Heart left ventricle (tissue), 16 donors: ENCODE data around the gene SSU72. TPM values are rescaled to one million over a fixed set of nuclear protein-coding genes. Genes with fewer than 3 reads are reported as not detected.

Source experiments
- ATAC-seq, 4 donors: fragments of 200-7000 bp; cut with Tn5 transposase; one replicate each; pipeline ENCODE4 v1.9.1; 2020 to 2022; ENCODE audit warnings: moderate library complexity in 4 of 4, mild to moderate bottlenecking in 3 of 4, moderate number of reproducible peaks in 1 of 4
- DNase-seq, 5 donors: peaks; one replicate each; pipeline ENCODE4 v3.0.0-alpha.2; 2020
- H3K27ac ChIP-seq, 12 donors: fragments of 200-600 bp; sonication (generic) in 4 of 12; one replicate each; pipeline versions ENCODE4 v1.5.0 to v1.8.0; 2016 to 2022; ENCODE audit warnings: mild to moderate bottlenecking in 2 of 12
- H3K27me3 ChIP-seq, 9 donors: fragments of 200-600 bp; sonication (generic) in 2 of 9; one replicate each; pipeline versions ENCODE4 v1.5.1 to v1.8.0; 2016 to 2022; ENCODE audit warnings: mild to moderate bottlenecking in 3 of 9
- H3K36me3 ChIP-seq, 9 donors: fragments of 200-600 bp; sonication (generic) in 2 of 9; one replicate each; pipeline versions ENCODE4 v1.5.0 to v1.8.0; 2018 to 2022; ENCODE audit warnings: mild to moderate bottlenecking in 2 of 9
- H3K4me1 ChIP-seq, 12 donors: fragments of 200-600 bp; sonication (generic) in 4 of 12; one replicate each; pipeline versions ENCODE4 v1.5.0 to v1.8.0; 2016 to 2022; ENCODE audit warnings: mild to moderate bottlenecking in 3 of 12
- H3K4me3 ChIP-seq, 12 donors: fragments of 200-600 bp; sonication (generic) in 4 of 12; one replicate each; pipeline versions ENCODE4 v1.5.0 to v1.8.0; 2017 to 2022; ENCODE audit warnings: mild to moderate bottlenecking in 9 of 12, moderate library complexity in 4 of 12
- H3K9me3 ChIP-seq, 12 donors: fragments of 200-600 bp; sonication (generic) in 4 of 12; one replicate each; pipeline versions ENCODE4 v1.5.0 to v1.8.0; 2016 to 2022; ENCODE audit warnings: mild to moderate bottlenecking in 1 of 12
- POLR2A ChIP-seq, 2 donors: fragments of 450-650 bp; IDR thresholded peaks; one replicate each; pipeline ENCODE4 v1.6.1; 2017; ENCODE audit warnings: antibody characterized with exemption in 2 of 2, mild to moderate bottlenecking in 2 of 2, moderate library complexity in 2 of 2
- WGBS, 4 donors: extraction: QIAGEN DNeasy Blood & Tissue Kit in 2 of 4; methylation state at CpG; one replicate each; pipeline versions ENCODE4 v1.1.5 to v1.1.7; 2013 to 2018; 5-methylcytosine and 5-hydroxymethylcytosine counted together
- intact Hi-C, 10 donors: fragments of 100-400 bp; cut with DNase I; formaldehyde crosslinking; loops; one replicate each; pipeline versions ENCODE4 v1.11.1 to v1.14.2; 2022
- polyA plus RNA-seq, 2 donors: library from polyadenylated mRNA; stranded (reverse); fragments of 200-250 nt; gene quantifications; one replicate each; pipeline ENCODE4 v1.2.3, GENCODE V29; 2013
- total RNA-seq, 9 donors: library from RNA; depleted of rRNA in 2 of 9; stranded (reverse); fragments of >200 nt in 2 of 9; fragmentation: NEBNext Ultra II Directional in 3 of 9; extraction: Animal tissue kit (Norgen Biotek cat#: 25700) in 3 of 9; gene quantifications; one replicate each; pipeline versions ENCODE4 v1.1.0 to v1.2.4, GENCODE V29; 2016 to 2023
- TF ChIP-seq, protein P1 (sequence below), 12 donors: fragments of 200-600 bp; sonication (generic) in 4 of 12; IDR thresholded peaks; one replicate each; pipeline versions ENCODE4 v1.5.0 to v1.8.0; 2018 to 2022; ENCODE audit warnings: antibody characterized with exemption in 12 of 12, mild to moderate bottlenecking in 5 of 12
- donor health status: ischemic (EF 13 %, LVEDD 7.1; RV severe dilation, severe dysfunction).
- donor health status: healthy with polysubstance abuse.
- donor health status: DM: no; HTN: yes; CAD: no.
- donor health status: DM: no; HTN: no; CAD: no.
- donor health status: ischemic (EF 25% LVEDD 6.9; RV normal size, moderate dysfunction).
- donor health status: ischemic (EF 25% LVEDD 5.7; RV mildly dilated, moderate dysfunction).
- donor health status: healthy.
- donor health status: DM: yes; HTN: yes; CAD: no.
- donor health status: ischemic (EF 35%, LVEDD 5.7; RV mildly dilated, moderate dysfunction).
- donor health status: nonischemic (EF 11% LVEDD 7.7; RV severe dilation, severe dysfunction).
- donor health status: DM: yes; HTN: yes; CAD: no.
- donor health status: PGD.
- donor health status: ischemic (EF 29% LVEDD 5.4; RV normal size, mild dysfunction).
- donor health status: nonischemic (EF 23%, LVEDD 6.1; RV moderate dilation, normal function).

The SSU72 gene
- total and polyA plus RNA-seq, 11 donors, result 76.3 to 160 (median 111) TPM

DNA sequence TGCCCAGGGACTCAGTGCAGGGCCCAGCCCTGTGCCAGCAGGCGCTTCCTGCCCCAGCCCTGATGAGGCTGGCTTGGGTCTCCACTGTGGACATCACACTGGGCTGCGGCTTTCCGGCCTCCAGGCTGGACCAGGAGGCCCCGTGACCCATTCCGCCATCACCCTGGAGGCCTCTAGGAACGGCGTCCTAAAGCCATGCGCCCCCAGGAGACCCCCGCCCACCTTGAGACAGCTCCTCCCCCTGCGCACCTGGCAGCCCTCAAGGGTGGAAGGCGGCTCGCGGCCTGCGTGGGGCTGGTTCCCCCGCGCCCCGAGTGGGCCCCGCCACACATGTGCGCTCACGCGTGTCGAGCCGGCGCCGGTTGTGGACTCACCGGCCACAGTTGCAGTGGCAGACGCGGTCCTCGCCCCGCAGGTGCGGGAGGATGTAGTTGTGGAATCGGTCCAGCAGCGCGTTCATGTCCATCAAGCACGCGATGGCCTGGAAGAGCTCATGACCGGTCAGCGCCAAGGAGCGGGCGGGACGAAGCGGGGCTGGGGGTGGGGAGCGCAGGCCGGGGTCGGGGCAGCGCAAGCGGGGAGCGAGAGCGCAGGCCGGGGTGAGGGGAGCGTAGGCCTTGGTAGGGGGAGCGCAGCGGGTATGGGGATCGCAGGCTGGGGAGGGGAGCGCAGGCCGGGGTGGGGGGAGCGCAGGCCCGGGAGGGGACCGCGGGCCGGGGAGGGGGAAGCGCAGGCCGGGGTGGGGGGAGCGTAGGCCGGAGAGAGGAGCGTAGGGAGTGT, 35.2 kb downstream of the SSU72 start:
- H3K9me3 ChIP-seq, result no peaks in the 10 kb centered on the region
- WGBS, 4 donors, result 3 to 21% (median 15%) methylated on average over 21 to 66 of the region's 66 CpGs
- peaks cover 0 to 49% (median 20%) of the 10 kb centered on the region in 12 donors for H3K4me1 ChIP-seq
- no peak for TF ChIP-seq POLR2A (IDR thresholded peaks at IDR 0.05)
- H3K4me3 ChIP-seq, result peak overlapping the region; percentile 34 to 93 (median 58)
- ATAC-seq (no peak), DNase-seq (peak in 2 of 5 donors; percentile 56 to 68)
- H3K27me3 ChIP-seq, result no peaks in the 10 kb centered on the region
- intact Hi-C loops, result no loop called here
- peaks cover 0 to 26% (median 17%) of the 10 kb centered on the region in 9 donors for H3K36me3 ChIP-seq
- peak overlapping the region in 6 of 12 donors; percentile 26 to 87 (median 82) for H3K27ac ChIP-seq

DNA sequence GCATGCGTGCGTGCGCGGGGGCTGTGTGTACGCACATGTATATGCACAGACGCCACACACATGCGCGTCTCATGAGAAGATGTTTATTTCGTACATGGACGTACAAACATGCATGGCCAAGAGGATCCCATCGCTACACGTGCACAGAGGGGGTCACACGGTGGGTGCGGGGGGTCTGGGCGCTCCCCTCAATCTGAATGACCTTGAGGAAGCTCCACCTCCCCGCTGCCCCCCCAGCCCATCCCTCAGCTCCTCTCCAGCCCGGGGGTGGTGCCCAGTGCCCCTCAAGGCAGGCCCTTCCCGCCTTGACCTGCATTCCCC, 35.7 kb downstream of the SSU72 start:
- DNase-seq (no peak), ATAC-seq (no peak)
- no peaks in the 10 kb centered on the region for H3K9me3 ChIP-seq
- intact Hi-C loops, result no loop called here
- peaks cover 0 to 26% (median 17%) of the 10 kb centered on the region in 9 donors for H3K36me3 ChIP-seq
- WGBS, 4 donors, result 82 to 87% (median 85%) methylated on average over 18 of the region's 18 CpGs; no CpG with 5 or more reads in 1 of the 4 donors
- H3K4me1 ChIP-seq, result peaks cover 0 to 44% (median 19%) of the 10 kb centered on the region in 12 donors
- H3K27ac ChIP-seq, result peak overlapping the region in 5 of 12 donors; percentile 27 to 87 (median 83)
- TF ChIP-seq, protein P1, sequence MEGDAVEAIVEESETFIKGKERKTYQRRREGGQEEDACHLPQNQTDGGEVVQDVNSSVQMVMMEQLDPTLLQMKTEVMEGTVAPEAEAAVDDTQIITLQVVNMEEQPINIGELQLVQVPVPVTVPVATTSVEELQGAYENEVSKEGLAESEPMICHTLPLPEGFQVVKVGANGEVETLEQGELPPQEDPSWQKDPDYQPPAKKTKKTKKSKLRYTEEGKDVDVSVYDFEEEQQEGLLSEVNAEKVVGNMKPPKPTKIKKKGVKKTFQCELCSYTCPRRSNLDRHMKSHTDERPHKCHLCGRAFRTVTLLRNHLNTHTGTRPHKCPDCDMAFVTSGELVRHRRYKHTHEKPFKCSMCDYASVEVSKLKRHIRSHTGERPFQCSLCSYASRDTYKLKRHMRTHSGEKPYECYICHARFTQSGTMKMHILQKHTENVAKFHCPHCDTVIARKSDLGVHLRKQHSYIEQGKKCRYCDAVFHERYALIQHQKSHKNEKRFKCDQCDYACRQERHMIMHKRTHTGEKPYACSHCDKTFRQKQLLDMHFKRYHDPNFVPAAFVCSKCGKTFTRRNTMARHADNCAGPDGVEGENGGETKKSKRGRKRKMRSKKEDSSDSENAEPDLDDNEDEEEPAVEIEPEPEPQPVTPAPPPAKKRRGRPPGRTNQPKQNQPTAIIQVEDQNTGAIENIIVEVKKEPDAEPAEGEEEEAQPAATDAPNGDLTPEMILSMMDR (IDR thresholded peaks at IDR 0.05), result no peak
- TF ChIP-seq POLR2A (IDR thresholded peaks at IDR 0.05), result no peak
- H3K27me3 ChIP-seq, result no peaks in the 10 kb centered on the region
- H3K4me3 ChIP-seq, result peak overlapping the region in 8 of 12 donors; percentile 56 to 93 (median 64)

DNA sequence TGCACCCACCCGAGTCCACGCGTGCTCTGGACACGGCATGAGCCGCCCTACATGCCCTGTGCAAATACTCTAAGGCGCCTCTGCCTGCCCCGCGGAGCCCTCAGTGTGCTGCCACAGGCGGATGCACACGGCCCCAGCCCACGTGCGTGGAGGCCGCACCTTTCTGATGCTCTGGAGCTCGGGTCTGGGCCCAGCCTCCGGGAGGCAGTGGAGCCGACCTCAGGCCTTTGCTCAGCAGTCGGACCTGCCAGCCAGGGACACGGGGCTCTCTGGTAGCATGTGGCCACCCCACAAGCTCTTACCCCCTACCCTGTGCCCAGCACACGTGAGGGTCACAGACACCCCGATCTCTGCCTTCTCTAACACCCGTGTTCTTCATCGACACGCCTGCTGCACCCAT, 36.3 kb downstream of the SSU72 start:
- ATAC-seq (no peak), DNase-seq (no peak)
- H3K9me3 ChIP-seq, result no peaks in the 10 kb centered on the region
- 93 to 98% (median 94%) methylated on average over 11 to 23 of the region's 23 CpGs for WGBS, 4 donors
- H3K4me3 ChIP-seq, result no peak overlapping the region
- H3K27me3 ChIP-seq, result no peaks in the 10 kb centered on the region
- no peak overlapping the region for H3K27ac ChIP-seq
- peaks cover 0 to 25% (median 17%) of the 10 kb centered on the region in 9 donors for H3K36me3 ChIP-seq
- peaks cover 0 to 42% (median 20%) of the 10 kb centered on the region in 12 donors for H3K4me1 ChIP-seq
- intact Hi-C loops, result no loop called here
- no peak for TF ChIP-seq POLR2A (IDR thresholded peaks at IDR 0.05)
- TF ChIP-seq, protein P1 (IDR thresholded peaks at IDR 0.05), result no peak

DNA sequence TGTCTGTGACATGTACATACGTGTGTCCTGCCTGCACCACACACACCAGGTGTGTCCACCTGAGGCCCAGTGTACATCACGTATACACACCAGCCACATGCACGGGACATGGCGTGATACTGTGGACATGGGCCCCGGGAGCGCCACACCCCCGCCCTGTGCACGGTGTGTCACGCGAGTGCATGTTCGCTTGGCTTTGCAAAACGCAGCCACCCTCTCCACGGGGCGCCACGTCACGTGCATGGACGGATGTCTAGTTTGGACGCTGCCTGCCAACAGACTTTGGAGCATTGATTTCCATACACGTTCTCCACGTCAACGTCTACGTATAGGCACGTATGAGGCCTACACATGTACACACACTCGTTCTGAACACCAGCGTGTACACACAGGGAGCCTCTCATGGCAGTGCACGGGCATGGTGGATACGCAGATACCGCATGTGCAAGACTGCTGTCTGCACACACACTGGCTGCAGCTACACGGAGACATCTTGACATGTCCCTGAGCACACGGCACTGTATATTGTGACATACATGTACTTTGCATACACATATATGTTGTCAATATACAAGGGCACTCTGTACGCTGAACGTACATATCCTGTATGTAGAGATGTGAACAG, 36.9 kb downstream of the SSU72 start:
- intact Hi-C loops, result no loop called here
- DNase-seq, result no peak
- no peaks in the 10 kb centered on the region for H3K27me3 ChIP-seq
- ATAC-seq, result no peak
- no peak overlapping the region for H3K4me3 ChIP-seq
- no peaks in the 10 kb centered on the region for H3K9me3 ChIP-seq
- H3K27ac ChIP-seq, result no peak overlapping the region
- WGBS, 4 donors, result 95 to 96% (median 96%) methylated on average over 32 of the region's 32 CpGs
- peaks cover 0 to 19% (median 11%) of the 10 kb centered on the region in 9 donors for H3K36me3 ChIP-seq
- H3K4me1 ChIP-seq, result peaks cover 0 to 36% (median 18%) of the 10 kb centered on the region in 12 donors
- TF ChIP-seq, protein P1 (IDR thresholded peaks at IDR 0.05), result no peak
- no peak for TF ChIP-seq POLR2A (IDR thresholded peaks at IDR 0.05)
